K562 (cell line): Measurements from ENCODE around the gene CCNL2. TPM values are rescaled to one million over a fixed set of nuclear protein-coding genes. Genes with fewer than 3 reads are reported as not detected.

Experiments
- ATAC-seq: fragments of 200-7000 bp; cut with Tn5 transposase; 3 replicates; pipeline ENCODE4 v1.9.1; 2020; ENCODE audit warnings: moderate library complexity
- BruUV-seq: library from RNA; stranded (reverse); fragments of 400-500 nt; replicated peaks from 2 replicates; lab custom pipeline; 2021; lab: Mats Ljungman, UMichigan
- CTCF ChIA-PET: fragments of 300-600 bp; formaldehyde crosslinking; extraction: SDS; loops from one replicate; lab custom pipeline; 2021; ENCODE audit warnings: low intra/inter-chr PET ratio; lab: Yijun Ruan, JAX
- POLR2A ChIA-PET: fragments of 300-600, 350-650 bp; sonication (Branson Sonifier 250); formaldehyde crosslinking; extraction: SDS; loops from one replicate; lab custom pipeline; 2021; ENCODE audit warnings: antibody characterized with exemption, inconsistent platforms; lab: Yijun Ruan, JAX
- DNase-seq, 4 experiments: peaks; one replicate each; pipeline versions ENCODE4 v3.0.0 to v3.0.0-alpha.2; 2011 to 2018; ENCODE audit warnings: low spot score in 3 of 4, mixed read lengths in 3 of 4; ENCODE audit errors: extremely low read depth in 1 of 4
- FAIRE-seq: peaks from 2 replicates; lab custom pipeline; 2011; peaks lifted over from hg19 to GRCh38; lab: Jason Lieb, UNC
- H2AFZ ChIP-seq: 2 replicates; pipeline ENCODE4 v1.6.0; 2011; ENCODE audit warnings: low read depth, low read length, control low read depth, inconsistent platforms
- H3K27ac ChIP-seq: fragments of 200-600 bp; 3 replicates; pipeline ENCODE4 v1.8.0; 2011; ENCODE audit warnings: low read depth, mild to moderate bottlenecking, control low read depth, inconsistent platforms, low read length, moderate library complexity, mixed read lengths; ENCODE audit errors: extremely low read depth
- H3K27me3 ChIP-seq, 2 experiments: fragments of 300-600 bp in 1 of 2; 2 replicates in 1 of 2; 3 replicates in 1 of 2; pipeline versions ENCODE4 v1.6.0 to v1.8.0; 2011; ENCODE audit warnings: inconsistent platforms in 2 of 2, low read length in 2 of 2, mild to moderate bottlenecking in 1 of 2, mixed read lengths in 1 of 2, moderate library complexity in 1 of 2; ENCODE audit not compliant: control insufficient read depth in 2 of 2, insufficient read depth in 2 of 2
- H3K36me3 ChIP-seq: fragments of 300-600 bp; 3 replicates; pipeline ENCODE4 v1.8.0; 2011; ENCODE audit warnings: mild to moderate bottlenecking, low read length, inconsistent platforms; ENCODE audit not compliant: control insufficient read depth, insufficient read depth
- H3K4me1 ChIP-seq, 2 experiments: fragments of 200-600 bp in 1 of 2; replicated peaks in 1 of 2; 2 replicates in 1 of 2; 3 replicates in 1 of 2; pipeline versions ENCODE4 v1.5.1 to v1.8.0; 2011; ENCODE audit warnings: inconsistent platforms in 2 of 2, low read length in 2 of 2, mild to moderate bottlenecking in 1 of 2, mixed read lengths in 1 of 2, moderate library complexity in 1 of 2; ENCODE audit not compliant: control insufficient read depth in 2 of 2, insufficient read depth in 2 of 2
- H3K4me2 ChIP-seq: 2 replicates; pipeline ENCODE4 v1.6.1; 2011; ENCODE audit warnings: low read length, control low read depth, inconsistent platforms, mixed read lengths; ENCODE audit not compliant: insufficient read depth
- H3K4me3 ChIP-seq: fragments of 200-600 bp; sonication (generic), shearing (Covaris generic); 2 replicates; pipeline ENCODE4 v1.5.1; 2016; ENCODE audit warnings: control low read depth, inconsistent platforms
- H3K79me2 ChIP-seq: fragments of 200-600 bp; 3 replicates; pipeline ENCODE4 v1.8.0; 2011; ENCODE audit warnings: low read length, inconsistent platforms; ENCODE audit not compliant: control insufficient read depth, insufficient read depth
- H3K9ac ChIP-seq, 2 experiments: 2 replicates each; pipeline versions ENCODE4 v1.6.0 to v1.6.1; 2011; ENCODE audit warnings: low read depth in 2 of 2, low read length in 2 of 2, control low read depth in 1 of 2, inconsistent platforms in 1 of 2, mild to moderate bottlenecking in 1 of 2, mixed read lengths in 1 of 2; ENCODE audit not compliant: insufficient read depth in 1 of 2
- H3K9me1 ChIP-seq: one replicate; pipeline ENCODE4 v1.6.0; 2011; ENCODE audit warnings: inconsistent platforms, mild to moderate bottlenecking, low read length, moderate library complexity; ENCODE audit not compliant: control insufficient read depth, insufficient read depth
- H3K9me3 ChIP-seq: replicated peaks from 2 replicates; pipeline ENCODE4 v1.5.1; 2011; ENCODE audit warnings: low read depth, low read length, inconsistent platforms; ENCODE audit not compliant: control insufficient read depth, insufficient read depth
- H4K20me1 ChIP-seq: replicated peaks from 2 replicates; pipeline ENCODE4 v1.6.1; 2011; ENCODE audit warnings: low read length, inconsistent platforms, mixed read lengths; ENCODE audit not compliant: control insufficient read depth, insufficient read depth
- BMI1 ChIP-seq: fragments of 150-350 bp; IDR thresholded peaks from 2 replicates; pipeline ENCODE4 v1.6.1; 2014; ENCODE audit warnings: low read length
- CREB1 ChIP-seq, 2 experiments: sonication (generic) in 1 of 2; formaldehyde crosslinking in 1 of 2; IDR thresholded peaks; 2 replicates each; pipeline versions ENCODE4 v1.6.1 to v1.8.0; 2012 to 2022; ENCODE audit warnings: inconsistent platforms in 1 of 2, mild to moderate bottlenecking in 1 of 2, missing genetic modification reagents in 1 of 2, moderate library complexity in 1 of 2
- FOXP1 ChIP-seq: sonication (generic); formaldehyde crosslinking; IDR thresholded peaks from 2 replicates; pipeline ENCODE4 v1.8.0; 2022; ENCODE audit warnings: mild to moderate bottlenecking, missing genetic modification reagents
- HLTF ChIP-seq: fragments of 450-650 bp; IDR thresholded peaks from 2 replicates; pipeline ENCODE4 v1.6.1; 2016
- HNRNPK ChIP-seq: fragments of 200-400 bp; formaldehyde crosslinking; IDR thresholded peaks from one replicate; pipeline ENCODE4 v1.6.1; 2018; ENCODE audit warnings: mild to moderate bottlenecking, low read depth, low read length; ENCODE audit not compliant: poor library complexity, severe bottlenecking
- IFI16 ChIP-seq: fragments of 250-450 bp; sonication (Bioruptor Pico); IDR thresholded peaks from 2 replicates; pipeline ENCODE4 v2.1.2; 2022; ENCODE audit warnings: mild to moderate bottlenecking, inconsistent platforms
- KLF16 ChIP-seq: IDR thresholded peaks from 2 replicates; pipeline ENCODE4 v1.6.1; 2016; ENCODE audit warnings: antibody characterized with exemption
- NEUROD1 ChIP-seq: fragments of 150-350 bp; IDR thresholded peaks from 2 replicates; pipeline ENCODE4 v1.6.1; 2014; ENCODE audit warnings: borderline replicate concordance, low read length, low read depth; ENCODE audit not compliant: partially characterized antibody
- NR2C1 ChIP-seq, 2 experiments: fragments of 450-650 bp; IDR thresholded peaks; 2 replicates each; pipeline ENCODE4 v1.6.1; 2017; ENCODE audit warnings: mild to moderate bottlenecking in 2 of 2, antibody characterized with exemption in 1 of 2, inconsistent platforms in 1 of 2, missing compliant biosample characterization in 1 of 2, missing genetic modification characterization in 1 of 2
- NR3C1 ChIP-seq: sonication (generic); formaldehyde crosslinking; IDR thresholded peaks from 2 replicates; pipeline ENCODE4 v1.8.1; 2022; ENCODE audit warnings: missing genetic modification reagents
- RB1 ChIP-seq: fragments of 450-650 bp; IDR thresholded peaks from 2 replicates; pipeline ENCODE4 v1.6.1; 2017; ENCODE audit warnings: low read depth, mild to moderate bottlenecking
- RBM22 ChIP-seq: fragments of 200-400 bp; formaldehyde crosslinking; IDR thresholded peaks from 2 replicates; pipeline ENCODE4 v1.6.1; 2018; ENCODE audit warnings: low read length, low read depth; ENCODE audit not compliant: poor library complexity, severe bottlenecking
- SMARCC2 ChIP-seq: fragments of 450-650 bp; IDR thresholded peaks from 2 replicates; pipeline ENCODE4 v1.6.1; 2017; ENCODE audit warnings: antibody characterized with exemption, moderate library complexity, mild to moderate bottlenecking, low read depth
- SNIP1 ChIP-seq: fragments of 450-650 bp; IDR thresholded peaks from 2 replicates; pipeline ENCODE4 v1.7.1; 2017; ENCODE audit warnings: low read depth, mild to moderate bottlenecking
- TBP ChIP-seq: optimal IDR thresholded peaks from 2 replicates; pipeline ENCODE3; 2011; ENCODE audit warnings: low read depth, low read length, improper control_type of control experiment
- TCF7 ChIP-seq: sonication (generic); IDR thresholded peaks from 2 replicates; pipeline ENCODE4 v1.6.1; 2016; ENCODE audit warnings: antibody characterized with exemption, borderline replicate concordance
- ZNF124 ChIP-seq: sonication (generic); formaldehyde crosslinking; IDR thresholded peaks from 2 replicates; pipeline ENCODE4 v1.8.1; 2022; ENCODE audit warnings: missing genetic modification reagents
- WGBS: fragments of 100-300 bp; shearing (Covaris generic); methylation state at CpG from one replicate; pipeline ENCODE4 v1.1.6; 2016; ENCODE audit warnings: low coverage, mixed read lengths; ENCODE audit not compliant: insufficient coverage; ENCODE audit errors: missing lambda C conversion rate; 5-methylcytosine and 5-hydroxymethylcytosine counted together
- in situ Hi-C: fragments of 300-500 bp; cut with MboI; formaldehyde crosslinking; loops from 4 replicates; pipeline ENCODE4 v1.15.0; 2018; ENCODE audit warnings: inconsistent platforms, mixed read lengths
- intact Hi-C: fragments of 100-400 bp; cut with micrococcal nuclease; formaldehyde crosslinking; loops from 2 replicates; pipeline ENCODE4 v1.14.2; 2022
- polyA plus RNA-seq, 8 experiments: library from polyadenylated mRNA; depleted of rRNA in 4 of 8; stranded (reverse) in 5 of 8; unstranded in 3 of 8; fragments of >200 nt; fragmentation: Nextera tagmentation in 2 of 8; fragmentation: Illumina TruSeq in 1 of 8; extraction: Ambion mirVana in 2 of 8; extraction: Trizol in 1 of 8; gene quantifications; 2 replicates each; pipeline versions ENCODE4 v1.2.1 to v1.2.3, GENCODE V29; 2011 to 2014; ENCODE audit warnings: inconsistent platforms in 1 of 8, missing spikeins in 1 of 8
- total RNA-seq, 7 experiments: library from RNA; depleted of rRNA in 6 of 7; stranded (reverse); fragments of >200 nt in 6 of 7; fragmentation: Illumina TruSeq in 2 of 7; extraction: Trizol in 2 of 7; gene quantifications; 2 replicates each; pipeline versions ENCODE4 v1.2.1 to v1.2.3, GENCODE V29; 2011 to 2021; ENCODE audit warnings: low replicate concordance in 1 of 7
- TF ChIP-seq, protein P1 (sequence below), 2 experiments: IDR thresholded peaks; 2 replicates each; pipeline ENCODE4 v1.6.1; 2011; ENCODE audit warnings: borderline replicate concordance in 1 of 2, control low read depth in 1 of 2, low read depth in 1 of 2, low read length in 1 of 2, mild to moderate bottlenecking in 1 of 2, mixed read lengths in 1 of 2, moderate library complexity in 1 of 2; ENCODE audit not compliant: insufficient read depth in 1 of 2, insufficient read length in 1 of 2, poor library complexity in 1 of 2, severe bottlenecking in 1 of 2; ENCODE audit errors: extremely low read depth in 1 of 2
- TF ChIP-seq, protein P2 (sequence below): fragments of 250-450 bp; sonication (Bioruptor Pico); IDR thresholded peaks from 2 replicates; pipeline ENCODE4 v1.8.0; 2021; ENCODE audit warnings: moderate library complexity, mild to moderate bottlenecking, inconsistent platforms
- TF ChIP-seq, protein P3 (sequence below), 2 experiments: fragments of 450-650 bp in 1 of 2; sonication (generic) in 1 of 2; formaldehyde crosslinking in 1 of 2; IDR thresholded peaks in 1 of 2; conservative IDR thresholded peaks in 1 of 2; 2 replicates each; pipeline versions ENCODE4 v1.6.1 to v1.8.1; 2016 to 2023; ENCODE audit warnings: mild to moderate bottlenecking in 2 of 2, moderate library complexity in 2 of 2, inconsistent platforms in 1 of 2, missing genetic modification reagents in 1 of 2

The CCNL2 gene
- total and polyA plus RNA-seq, 9 of the 15 experiments (the other 6 are each of a cell fraction or from before 2014, with no cell fraction given), result 2.8 to 287 (median 94.5) TPM

DNA sequence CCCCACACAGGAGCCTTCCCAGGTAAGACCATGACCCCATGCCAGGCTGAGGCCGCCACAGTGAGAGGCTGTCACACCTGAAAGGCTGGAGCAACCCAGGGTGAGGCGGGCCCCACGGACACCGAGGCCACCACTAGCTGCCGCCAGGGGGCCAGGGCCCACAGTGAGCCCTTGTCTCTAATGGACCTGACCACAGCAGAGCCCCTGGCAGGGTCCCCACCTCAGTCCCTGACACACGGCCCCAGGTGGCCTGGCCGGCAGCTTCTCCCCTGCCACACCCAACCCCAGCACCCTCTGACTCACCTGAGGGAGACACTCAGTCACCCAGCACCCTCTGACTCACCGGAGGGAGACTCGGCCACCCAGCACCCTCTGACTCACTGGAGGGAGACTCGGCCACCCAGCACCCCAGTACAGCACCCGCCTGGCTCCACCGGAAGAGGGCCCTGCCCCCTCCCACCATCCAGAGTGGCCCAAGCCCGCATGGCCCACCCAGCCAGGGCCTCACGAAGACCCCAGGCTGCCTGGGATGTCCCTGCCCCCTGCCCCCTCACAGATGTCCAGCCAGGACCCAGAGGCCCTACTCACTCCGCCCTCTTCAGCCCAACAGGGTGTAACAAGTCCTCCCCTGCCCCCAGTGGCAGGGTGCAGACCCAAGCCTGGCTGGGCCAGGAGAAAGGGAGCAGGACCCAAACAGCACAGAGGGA lies 54.3 kb downstream of the CCNL2 start:
- peak; percentile 59 for ATAC-seq
- FAIRE-seq, result no peak
- TF ChIP-seq RBM22 (no peak), RB1 (0 out of 2 replicates have a peak, but pooled peaks have one; percentile 28), NR2C1 (IDR thresholded peaks at IDR 0.05) (no peak), NR2C1 (tag; IDR thresholded peaks at IDR 0.05) (no peak), HNRNPK (no peak), CREB1 (IDR thresholded peaks at IDR 0.05) (no peak), CREB1 (CRISPR knock-in tag; IDR thresholded peaks at IDR 0.05) (no peak), BMI1 (no peak), NEUROD1 (no peak), SNIP1 (0 out of 2 replicates have a peak, but pooled peaks have one; percentile 29), SMARCC2 (no peak), FOXP1 (0 out of 2 replicates have a peak, but pooled peaks have one; percentile 70), TBP (peak; percentile 20), NR3C1 (no peak), KLF16 (no peak), IFI16 (CRISPR knock-in tag) (no peak), TCF7 (no peak), HLTF (peak; percentile 45; the same call in 1 of the 2 replicates), ZNF124 (no peak)
- TF ChIP-seq, protein P1, sequence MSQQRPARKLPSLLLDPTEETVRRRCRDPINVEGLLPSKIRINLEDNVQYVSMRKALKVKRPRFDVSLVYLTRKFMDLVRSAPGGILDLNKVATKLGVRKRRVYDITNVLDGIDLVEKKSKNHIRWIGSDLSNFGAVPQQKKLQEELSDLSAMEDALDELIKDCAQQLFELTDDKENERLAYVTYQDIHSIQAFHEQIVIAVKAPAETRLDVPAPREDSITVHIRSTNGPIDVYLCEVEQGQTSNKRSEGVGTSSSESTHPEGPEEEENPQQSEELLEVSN (IDR thresholded peaks at IDR 0.05; ENCODE audit: borderline replicate concordance in 1 of 2, extremely low read depth in 1 of 2, insufficient read depth in 1 of 2, insufficient read length in 1 of 2, low read depth in 1 of 2, low read length in 1 of 2, poor library complexity in 1 of 2, severe bottlenecking in 1 of 2), result no peak
- TF ChIP-seq, protein P2, sequence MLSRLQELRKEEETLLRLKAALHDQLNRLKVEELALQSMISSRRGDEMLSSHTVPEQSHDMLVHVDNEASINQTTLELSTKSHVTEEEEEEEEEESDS (CRISPR knock-in tag), result no peak
- TF ChIP-seq, protein P3, sequence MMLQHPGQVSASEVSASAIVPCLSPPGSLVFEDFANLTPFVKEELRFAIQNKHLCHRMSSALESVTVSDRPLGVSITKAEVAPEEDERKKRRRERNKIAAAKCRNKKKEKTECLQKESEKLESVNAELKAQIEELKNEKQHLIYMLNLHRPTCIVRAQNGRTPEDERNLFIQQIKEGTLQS (IDR thresholded peaks at IDR 0.05), result peak; percentile 94
- TF ChIP-seq, protein P3 (CRISPR knock-in tag; conservative IDR thresholded peaks at IDR 0.05), result no peak

More for the DNA sequence above, 54.3 kb downstream of the CCNL2 start:
- Histone ChIP-seq H3K27me3 (no peaks in the 10 kb centered on the region), H4K20me1 (peaks cover 47% of the 10 kb centered on the region; the same call in 1 of the 2 replicates), H3K4me2 (no peak overlapping the region), H3K9me3 (0 out of 2 replicates have a peak, but pooled peaks cover 2% of the 10 kb centered on the region), H2AFZ (no peak overlapping the region), H3K36me3 (peaks cover 53% of the 10 kb centered on the region; the same call in 2 of the 3 replicates), H3K79me2 (peaks cover 65% of the 10 kb centered on the region), H3K4me3 (no peak overlapping the region), H3K9ac (peak overlapping the region; percentile 10 to 98; a peak in 3 of 4 replicates), H3K27ac (peak overlapping the region; percentile 46; the same call in 2 of the 3 replicates), H3K9me1 (peaks cover 8% of the 10 kb centered on the region), H3K4me1 (peaks cover 9 to 88% of the 10 kb centered on the region in 2 experiments; a peak in 3 of 5 replicates)
- intact Hi-C loops (no loop called here), in situ Hi-C loops (no loop called here)
- ChIA-PET POLR2A (interaction anchor here (0.6 to 4.8 kb wide), 5 partner anchors 9 to 447 kb away, joined by 3 to 22 read pairs (median 5); partner anchors contain the start of gene AURKAIP1), CTCF (no interaction called here)
- peak; percentile 56 to 63 (median 60) for DNase-seq
- WGBS, result 72% methylated on average over 15 of the region's 15 CpGs
- BruUV-seq, result no TSS peak
